Glomerular endothelial cell (primary cell): ENCODE results near the gene VEGFB. TPM values are rescaled to one million over a fixed set of nuclear protein-coding genes. Genes with fewer than 3 reads are reported as not detected.

Source experiments
- DNase-seq: peaks from one replicate; pipeline ENCODE4 v3.0.0-alpha.2; 2011; ENCODE audit warnings: low read depth, low spot score; ENCODE audit errors: extremely low read depth
- total RNA-seq: library from RNA; depleted of rRNA; stranded (reverse); fragments of >200 nt; gene quantifications from 2 replicates; pipeline ENCODE4 v1.2.3, GENCODE V29; 2015

VEGFB gene
- total RNA-seq, 1 donor from 2014 or later = 69.2 TPM

DNA sequence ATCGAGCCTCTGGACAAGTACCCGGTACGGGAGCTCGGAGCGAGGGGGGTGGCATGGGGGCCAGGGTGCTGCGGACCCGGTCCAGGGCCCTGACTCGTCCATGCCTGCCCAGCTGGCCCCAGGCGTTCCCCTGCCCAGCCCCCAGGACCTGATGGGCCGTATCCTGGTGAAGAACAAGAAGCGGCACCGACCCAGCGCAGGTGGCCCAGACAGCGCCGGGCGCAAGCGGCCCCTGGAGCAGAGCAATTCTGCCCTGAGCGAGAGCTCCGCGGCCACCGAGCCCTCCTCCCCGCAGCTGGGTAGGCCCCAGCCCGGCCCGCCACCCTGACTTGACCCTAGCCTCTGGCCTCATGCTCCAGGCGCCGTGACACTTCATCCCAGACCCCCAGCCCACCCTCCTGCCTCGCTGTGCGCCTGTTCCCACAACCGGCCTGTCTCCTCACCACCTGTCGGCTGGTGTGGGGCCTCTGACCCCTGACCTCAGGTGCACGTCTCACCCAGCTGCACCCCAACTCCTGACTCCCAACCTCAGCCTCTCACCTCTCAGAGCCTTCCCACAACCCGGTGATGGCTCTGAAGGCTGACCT is 24.7 kb downstream of the VEGFB start:
- no peak for DNase-seq

DNA sequence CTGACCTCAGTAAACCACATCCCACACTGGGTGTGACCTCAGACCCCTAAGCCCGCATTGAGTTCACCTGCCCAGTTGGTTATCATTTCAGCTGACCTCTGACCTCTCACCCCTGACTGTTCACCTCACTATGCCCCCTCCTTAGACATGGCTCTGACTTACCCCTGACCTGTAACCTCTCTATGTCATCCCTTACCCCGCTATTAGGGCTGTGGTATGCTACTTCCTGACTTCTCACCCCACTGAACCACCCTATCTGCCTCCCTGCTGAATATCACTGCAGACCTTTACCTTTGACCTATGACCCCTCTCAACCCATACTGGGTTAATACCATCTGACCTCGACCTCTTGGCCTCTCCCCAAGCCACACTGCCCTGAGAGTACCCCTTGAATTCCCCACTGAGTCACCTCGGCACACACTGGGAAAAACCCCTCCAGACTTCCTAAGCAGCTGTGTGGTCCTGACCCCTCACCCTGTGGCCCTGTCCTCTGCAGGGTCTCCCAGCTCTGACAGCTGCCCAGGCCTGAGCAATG is 25.2 kb downstream of the VEGFB start:
- DNase-seq = no peak

- no peak for DNase-seq
Observed at GRCh38 chr11:64260147-64260708, 25.8 kb downstream of the VEGFB start.

- no peak for DNase-seq
Observed at GRCh38 chr11:64261556-64262080, 27.2 kb downstream of the VEGFB start.

DNA sequence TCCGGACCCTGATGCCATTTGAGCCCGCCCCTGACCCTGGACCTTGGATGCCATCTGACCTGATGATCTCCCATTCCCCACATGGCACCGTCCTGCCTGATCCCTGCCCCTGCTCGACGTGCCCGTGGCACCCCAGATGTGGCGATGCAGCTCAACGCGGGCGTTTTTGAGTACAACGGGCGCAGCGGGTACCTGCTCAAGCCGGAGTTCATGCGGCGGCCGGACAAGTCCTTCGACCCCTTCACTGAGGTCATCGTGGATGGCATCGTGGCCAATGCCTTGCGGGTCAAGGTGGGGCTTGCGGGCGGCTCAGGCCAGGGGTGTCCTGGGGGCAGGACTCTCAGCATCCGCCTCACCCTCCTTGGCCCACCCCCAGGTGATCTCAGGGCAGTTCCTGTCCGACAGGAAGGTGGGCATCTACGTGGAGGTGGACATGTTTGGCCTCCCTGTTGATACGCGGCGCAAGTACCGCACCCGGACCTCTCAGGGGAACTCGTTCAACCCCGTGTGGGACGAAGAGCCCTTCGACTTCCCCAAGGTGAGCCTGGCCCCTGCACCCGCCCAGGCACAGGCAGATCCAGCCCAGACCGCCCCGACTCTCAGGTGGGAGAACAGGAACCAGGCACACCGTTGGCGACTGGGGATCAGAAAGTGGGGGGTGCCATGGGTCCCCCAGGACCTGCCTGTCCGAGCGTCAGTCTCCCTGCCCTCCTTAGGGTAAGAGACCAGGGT is 28.1 kb downstream of the VEGFB start:
- no peak for DNase-seq

DNA sequence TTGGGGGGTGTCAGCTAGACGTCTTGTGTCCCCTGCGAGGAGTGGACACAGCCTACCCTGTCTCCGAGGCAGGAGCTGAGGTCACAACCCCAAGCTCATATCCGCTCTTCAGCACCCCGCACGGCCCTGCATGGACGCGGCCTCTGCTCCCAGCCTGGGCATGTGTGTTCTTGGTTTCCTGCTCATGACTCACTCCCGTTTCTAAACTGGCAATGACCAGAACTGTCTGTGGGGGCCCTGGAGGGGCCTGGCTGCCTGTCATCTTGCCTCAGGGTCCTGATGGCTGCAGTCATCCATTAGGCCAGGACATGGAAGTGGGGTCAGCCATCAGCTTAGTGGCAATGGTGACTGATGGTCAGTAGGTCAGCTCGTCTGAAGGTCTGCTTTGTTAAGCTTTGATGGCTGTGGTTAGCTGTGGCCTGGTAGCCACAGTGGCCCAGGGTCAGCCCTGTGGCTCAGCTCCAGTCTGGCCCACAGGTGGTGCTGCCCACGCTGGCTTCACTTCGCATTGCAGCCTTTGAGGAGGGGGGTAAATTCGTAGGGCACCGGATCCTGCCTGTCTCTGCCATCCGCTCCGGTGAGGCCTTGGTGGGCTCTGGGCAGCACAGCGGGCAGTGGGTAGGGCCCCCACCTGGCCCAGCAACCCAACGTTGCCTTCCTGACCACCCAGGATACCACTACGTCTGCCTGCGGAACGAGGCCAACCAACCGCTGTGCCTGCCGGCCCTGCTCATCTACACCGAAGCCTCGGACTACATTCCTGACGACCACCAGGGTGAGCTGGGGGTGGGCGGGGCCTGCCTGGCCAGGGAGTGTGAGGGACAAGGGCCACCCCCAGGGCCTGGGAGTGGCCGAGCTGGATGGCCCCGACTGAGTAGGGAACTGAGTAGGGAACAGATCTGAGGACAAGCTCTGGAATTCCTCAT is 28.9 kb downstream of the VEGFB start:
- DNase-seq = no peak

DNA sequence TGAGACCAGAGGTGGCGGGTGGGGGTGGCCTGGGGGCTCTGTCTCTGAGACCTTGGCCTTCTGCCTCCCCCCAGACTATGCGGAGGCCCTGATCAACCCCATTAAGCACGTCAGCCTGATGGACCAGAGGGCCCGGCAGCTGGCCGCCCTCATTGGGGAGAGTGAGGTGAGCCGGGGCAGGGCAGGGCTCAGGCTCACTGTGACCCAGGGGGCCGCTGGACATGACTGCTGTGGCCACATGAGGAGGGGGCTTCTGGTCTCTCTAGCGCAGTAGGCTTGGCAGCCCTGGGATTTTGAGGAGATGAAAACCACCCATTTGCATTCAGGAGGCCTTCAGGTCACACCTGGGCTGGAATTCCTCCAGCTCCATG is 29.5 kb downstream of the VEGFB start:
- DNase-seq = no peak

DNA sequence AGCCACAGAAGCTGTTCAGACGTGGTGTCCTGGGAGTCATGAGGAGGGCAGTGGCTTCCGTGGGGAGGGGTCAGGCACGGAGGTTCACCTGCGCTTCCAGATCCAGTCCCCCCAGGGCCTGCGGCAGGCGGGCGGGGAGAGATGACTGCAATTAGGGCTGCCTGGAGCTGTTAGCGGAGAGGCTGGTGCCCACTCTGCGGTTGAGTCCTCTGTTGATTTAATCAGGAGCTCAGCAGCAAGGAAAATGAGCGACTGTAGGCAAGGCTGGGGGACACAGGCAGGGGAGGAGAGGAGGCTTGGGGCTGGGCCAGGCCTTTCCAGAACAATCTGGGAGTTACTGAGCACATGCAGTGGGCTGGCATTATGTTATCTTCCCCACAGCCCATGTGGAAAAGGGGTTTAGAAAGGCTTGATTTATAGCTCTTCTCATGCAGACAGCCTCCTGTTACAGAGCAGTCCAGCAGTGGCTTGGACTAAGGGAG is 30.0 kb downstream of the VEGFB start:
- no peak for DNase-seq

DNA sequence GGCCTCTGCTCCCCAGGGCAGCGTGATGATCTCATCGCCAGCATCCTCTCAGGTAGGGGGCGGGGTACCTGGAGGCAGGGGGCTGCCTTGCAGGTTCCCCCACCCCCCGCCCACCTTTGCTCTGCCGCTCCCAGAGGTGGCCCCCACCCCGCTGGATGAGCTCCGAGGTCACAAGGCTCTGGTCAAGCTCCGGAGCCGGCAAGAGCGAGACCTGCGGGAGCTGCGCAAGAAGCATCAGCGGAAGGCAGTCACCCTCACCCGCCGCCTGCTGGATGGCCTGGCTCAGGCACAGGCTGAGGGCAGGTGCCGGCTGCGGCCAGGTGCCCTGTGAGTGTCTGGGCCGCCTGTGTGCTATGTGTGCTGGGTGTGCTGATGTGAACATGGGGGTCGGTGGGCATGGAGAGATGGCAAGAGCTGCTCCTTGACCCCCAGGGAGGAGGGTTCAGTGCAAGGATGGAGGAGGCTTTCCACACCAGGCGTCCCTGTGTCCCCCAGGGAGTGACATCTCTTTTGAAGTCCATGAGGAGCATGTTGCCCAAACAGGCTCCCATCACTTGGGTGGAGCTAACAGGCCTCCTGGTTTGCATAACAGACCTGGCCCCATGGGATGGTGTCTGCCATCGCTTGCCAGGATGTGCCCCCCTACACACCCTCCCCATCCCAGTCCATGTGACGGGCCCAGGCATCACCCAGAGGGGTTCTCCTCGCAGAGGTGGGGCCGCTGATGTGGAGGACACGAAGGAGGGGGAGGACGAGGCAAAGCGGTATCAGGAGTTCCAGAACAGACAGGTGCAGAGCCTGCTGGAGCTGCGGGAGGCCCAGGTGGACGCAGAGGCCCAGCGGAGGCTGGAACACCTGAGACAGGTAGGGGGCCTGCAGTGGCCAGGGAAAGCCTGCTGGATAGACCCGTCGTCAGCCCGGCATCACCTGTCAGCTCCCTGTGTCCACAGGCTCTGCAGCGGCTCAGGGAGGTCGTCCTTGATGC is 31.1 kb downstream of the VEGFB start:
- no peak for DNase-seq

GRCh38 chr11:64266339-64266738 is 32.0 kb downstream of the VEGFB start:
- DNase-seq = no peak

DNA sequence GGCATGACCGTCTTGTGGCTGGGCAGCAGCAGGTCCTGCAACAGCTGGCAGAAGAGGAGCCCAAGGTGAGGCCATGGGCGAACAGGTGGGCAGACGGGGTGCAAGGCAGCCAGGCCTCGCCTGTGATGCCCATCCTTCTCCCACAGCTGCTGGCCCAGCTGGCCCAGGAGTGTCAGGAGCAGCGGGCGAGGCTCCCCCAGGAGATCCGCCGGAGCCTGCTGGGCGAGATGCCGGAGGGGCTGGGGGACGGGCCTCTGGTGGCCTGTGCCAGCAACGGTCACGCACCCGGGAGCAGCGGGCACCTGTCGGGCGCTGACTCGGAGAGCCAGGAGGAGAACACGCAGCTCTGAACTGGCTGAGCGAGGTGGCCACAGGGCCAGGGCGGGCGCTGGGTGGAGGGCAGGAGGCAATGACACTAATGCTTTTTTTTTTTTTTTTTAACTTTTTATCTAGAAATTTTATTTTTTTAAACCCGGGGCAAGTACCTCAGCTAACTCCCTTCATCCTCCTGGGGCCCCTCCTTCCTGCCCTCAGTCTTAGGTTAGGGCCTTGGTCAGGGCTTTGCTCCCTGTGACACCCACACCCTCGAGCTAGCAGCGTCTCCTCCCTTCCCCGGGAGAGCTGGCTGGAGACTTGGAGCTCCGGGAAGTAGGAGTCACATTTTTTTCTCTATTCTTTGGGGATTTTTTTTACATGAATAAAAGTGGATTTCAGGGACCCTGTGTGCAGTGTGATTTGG is 33.0 kb downstream of the VEGFB start:
- no peak for DNase-seq

GRCh38 chr11:64268025-64268892 is 33.9 kb downstream of the VEGFB start:
- no peak for DNase-seq

DNA sequence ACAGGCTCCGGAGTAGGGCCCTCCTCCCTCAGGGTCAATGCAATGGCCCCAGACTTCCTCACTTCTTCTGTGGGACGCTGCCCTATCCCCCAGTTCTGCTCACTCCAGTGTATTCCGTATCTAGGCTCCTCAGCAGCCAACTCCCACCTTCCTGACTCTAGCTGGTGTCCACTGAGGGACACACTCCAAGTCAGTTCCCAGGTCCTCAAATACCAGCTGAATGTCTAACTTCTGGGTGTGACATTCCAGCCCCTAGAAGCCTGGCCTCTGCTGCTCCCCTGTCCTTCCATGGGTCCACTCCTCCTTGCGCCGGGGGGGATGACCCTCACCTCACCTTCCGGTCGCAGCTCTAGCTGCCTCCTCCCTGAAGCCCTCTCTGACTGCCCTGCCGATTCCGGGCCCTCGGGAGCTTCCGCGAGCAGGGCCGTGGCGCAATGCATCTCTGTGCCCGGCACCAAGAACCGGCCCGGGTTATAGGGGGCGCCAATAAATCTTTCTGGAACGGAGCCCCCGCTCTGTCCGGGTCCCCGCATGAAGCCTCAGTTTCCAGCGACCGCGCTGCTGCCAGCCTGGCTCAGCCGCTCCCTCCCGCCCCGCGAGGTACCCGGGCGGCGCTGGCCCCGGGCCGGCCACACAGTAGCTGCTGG is 34.6 kb downstream of the VEGFB start:
- no peak for DNase-seq

DNA sequence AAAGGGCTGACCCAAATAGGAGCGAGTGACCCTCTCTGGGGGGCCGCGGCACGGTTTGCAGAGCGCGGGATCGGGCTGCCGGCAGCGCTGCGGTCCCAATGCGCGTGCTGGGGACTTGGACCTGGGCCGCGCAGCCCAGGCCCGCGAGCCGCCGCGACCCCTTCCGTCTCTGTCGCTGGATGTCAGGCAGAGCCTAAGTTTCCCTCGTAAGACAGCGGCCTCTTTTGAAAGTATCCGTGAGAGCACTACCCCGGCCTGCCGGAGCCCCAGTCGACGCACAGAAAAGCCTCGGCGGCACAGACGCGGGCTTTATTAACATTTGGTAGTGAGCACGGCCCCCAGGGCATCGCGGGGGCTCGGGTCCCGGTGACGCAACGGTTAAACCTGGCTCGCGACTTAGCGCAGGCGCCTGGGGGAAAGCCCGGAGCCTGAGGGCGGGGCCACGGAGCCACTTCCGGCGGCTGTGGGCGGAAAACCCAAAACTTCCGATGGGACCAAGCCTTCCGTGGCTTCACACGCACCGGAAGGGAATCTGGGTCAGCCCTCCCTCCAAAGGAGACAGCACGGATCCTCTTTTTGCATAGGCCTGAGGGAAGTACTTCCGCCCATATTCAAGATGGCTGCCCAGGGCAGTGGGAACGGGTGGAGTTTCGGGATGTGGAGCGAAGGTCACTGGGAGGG is 35.3 kb downstream of the VEGFB start:
- peak; percentile 95 for DNase-seq

DNA sequence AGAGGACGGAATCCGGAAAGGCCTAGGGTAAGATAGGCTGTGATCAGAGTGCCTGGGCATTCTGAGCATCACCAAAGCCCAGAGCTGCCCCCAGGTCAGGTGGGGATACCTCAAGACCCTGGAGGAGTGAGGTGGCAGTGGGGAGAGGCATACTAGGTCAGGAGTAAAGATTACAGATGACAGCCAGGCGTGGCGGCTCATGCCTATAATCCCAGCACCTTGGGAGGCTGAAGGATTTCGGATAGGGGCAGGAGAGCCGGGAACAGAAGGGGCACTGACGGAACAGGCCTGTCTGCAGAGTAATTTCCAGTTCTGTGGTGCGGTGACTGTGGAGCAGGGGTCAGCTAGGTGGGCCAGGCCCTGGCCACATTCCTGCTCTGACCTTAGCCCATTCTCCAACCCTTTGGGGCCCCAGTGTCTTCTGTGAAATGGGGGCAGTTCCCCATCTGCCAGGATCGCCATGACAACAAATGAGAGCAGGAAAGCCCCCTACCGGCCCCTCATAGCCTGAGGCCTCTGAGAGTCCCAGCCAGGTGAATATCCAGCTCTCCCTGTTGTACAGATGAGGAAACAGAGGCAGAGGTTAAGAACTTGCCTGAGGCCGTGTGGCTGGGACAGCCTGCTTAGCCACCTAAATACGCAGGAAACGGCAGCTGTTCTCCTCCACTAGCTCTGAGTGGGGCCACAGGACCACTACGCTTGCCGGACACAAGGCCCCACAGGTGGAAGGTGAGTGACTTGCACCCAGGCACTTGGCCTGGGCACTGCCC is 40.8 kb downstream of the VEGFB start:
- no peak for DNase-seq

GRCh38 chr11:64275841-64276240 is 41.5 kb downstream of the VEGFB start:
- no peak for DNase-seq
